ENCODE results near the gene GLCCI1.

Gene GLCCI1

DNA sequence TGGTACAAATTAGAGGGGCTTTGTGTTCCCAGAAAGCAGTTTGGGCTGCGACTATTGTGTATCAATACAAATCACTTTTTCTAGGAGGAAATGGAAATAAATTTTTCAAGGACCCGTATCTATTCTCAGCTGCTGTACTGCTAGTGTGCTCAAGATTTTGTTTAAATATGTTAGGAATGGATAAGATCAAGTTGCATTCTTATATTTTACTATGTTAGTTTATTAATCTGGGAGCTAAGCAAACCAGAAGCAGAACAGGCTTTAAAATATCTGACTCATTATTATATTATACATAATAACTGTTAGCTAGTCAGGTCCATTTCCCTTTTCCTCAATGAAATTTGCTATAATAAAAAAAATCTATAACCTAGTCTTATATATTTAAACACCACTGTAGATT, 11.1 kb upstream of the GLCCI1 start:
- Histone ChIP-seq H3K9me3 (ENCODE audit: severe bottlenecking) (no peaks in the 10 kb centered on the region), H3K27me3 (ENCODE audit: insufficient read depth, poor library complexity, severe bottlenecking) (no peaks in the 10 kb centered on the region), H3K4me3 (ENCODE audit: severe bottlenecking) (no peak overlapping the region), H3K4me1 (ENCODE audit: insufficient read depth, poor library complexity, severe bottlenecking) (peaks cover 17% of the 10 kb centered on the region), H3K27ac (ENCODE audit: poor library complexity, severe bottlenecking) (peak overlapping the region; percentile 73), H3K36me3 (ENCODE audit: low read depth) (no peaks in the 10 kb centered on the region)
- TF ChIP-seq, protein P1, sequence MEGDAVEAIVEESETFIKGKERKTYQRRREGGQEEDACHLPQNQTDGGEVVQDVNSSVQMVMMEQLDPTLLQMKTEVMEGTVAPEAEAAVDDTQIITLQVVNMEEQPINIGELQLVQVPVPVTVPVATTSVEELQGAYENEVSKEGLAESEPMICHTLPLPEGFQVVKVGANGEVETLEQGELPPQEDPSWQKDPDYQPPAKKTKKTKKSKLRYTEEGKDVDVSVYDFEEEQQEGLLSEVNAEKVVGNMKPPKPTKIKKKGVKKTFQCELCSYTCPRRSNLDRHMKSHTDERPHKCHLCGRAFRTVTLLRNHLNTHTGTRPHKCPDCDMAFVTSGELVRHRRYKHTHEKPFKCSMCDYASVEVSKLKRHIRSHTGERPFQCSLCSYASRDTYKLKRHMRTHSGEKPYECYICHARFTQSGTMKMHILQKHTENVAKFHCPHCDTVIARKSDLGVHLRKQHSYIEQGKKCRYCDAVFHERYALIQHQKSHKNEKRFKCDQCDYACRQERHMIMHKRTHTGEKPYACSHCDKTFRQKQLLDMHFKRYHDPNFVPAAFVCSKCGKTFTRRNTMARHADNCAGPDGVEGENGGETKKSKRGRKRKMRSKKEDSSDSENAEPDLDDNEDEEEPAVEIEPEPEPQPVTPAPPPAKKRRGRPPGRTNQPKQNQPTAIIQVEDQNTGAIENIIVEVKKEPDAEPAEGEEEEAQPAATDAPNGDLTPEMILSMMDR (IDR thresholded peaks at IDR 0.05; ENCODE audit: poor library complexity, severe bottlenecking) = no peak
- ATAC-seq (ENCODE audit: low read depth) (no peak), DNase-seq (ENCODE audit: low spot score) (no peak)

GRCh38 chr7:7959979-7960670, 8.5 kb upstream of the GLCCI1 start:
- no peak overlapping the region for H3K27ac ChIP-seq (ENCODE audit: poor library complexity, severe bottlenecking)
- TF ChIP-seq, protein P1 (IDR thresholded peaks at IDR 0.05; ENCODE audit: poor library complexity, severe bottlenecking) = no peak
- H3K4me3 ChIP-seq (ENCODE audit: severe bottlenecking) = no peak overlapping the region
- peaks cover 17% of the 10 kb centered on the region for H3K4me1 ChIP-seq (ENCODE audit: insufficient read depth, poor library complexity, severe bottlenecking)
- ATAC-seq (ENCODE audit: low read depth) = no peak
- H3K36me3 ChIP-seq (ENCODE audit: low read depth) = no peaks in the 10 kb centered on the region
- no peaks in the 10 kb centered on the region for H3K27me3 ChIP-seq (ENCODE audit: insufficient read depth, poor library complexity, severe bottlenecking)
- DNase-seq (ENCODE audit: low spot score) = no peak
- no peaks in the 10 kb centered on the region for H3K9me3 ChIP-seq (ENCODE audit: severe bottlenecking)

GRCh38 chr7:7962851-7963250, 5.7 kb upstream of the GLCCI1 start:
- no peak overlapping the region for H3K27ac ChIP-seq (ENCODE audit: poor library complexity, severe bottlenecking)
- no peaks in the 10 kb centered on the region for H3K27me3 ChIP-seq (ENCODE audit: insufficient read depth, poor library complexity, severe bottlenecking)
- ATAC-seq (ENCODE audit: low read depth) = no peak
- H3K36me3 ChIP-seq (ENCODE audit: low read depth) = no peaks in the 10 kb centered on the region
- DNase-seq (ENCODE audit: low spot score) = no peak
- TF ChIP-seq, protein P1 (IDR thresholded peaks at IDR 0.05; ENCODE audit: poor library complexity, severe bottlenecking) = no peak
- H3K9me3 ChIP-seq (ENCODE audit: severe bottlenecking) = no peaks in the 10 kb centered on the region
- no peak overlapping the region for H3K4me3 ChIP-seq (ENCODE audit: severe bottlenecking)
- H3K4me1 ChIP-seq (ENCODE audit: insufficient read depth, poor library complexity, severe bottlenecking) = peaks cover 2% of the 10 kb centered on the region

DNA sequence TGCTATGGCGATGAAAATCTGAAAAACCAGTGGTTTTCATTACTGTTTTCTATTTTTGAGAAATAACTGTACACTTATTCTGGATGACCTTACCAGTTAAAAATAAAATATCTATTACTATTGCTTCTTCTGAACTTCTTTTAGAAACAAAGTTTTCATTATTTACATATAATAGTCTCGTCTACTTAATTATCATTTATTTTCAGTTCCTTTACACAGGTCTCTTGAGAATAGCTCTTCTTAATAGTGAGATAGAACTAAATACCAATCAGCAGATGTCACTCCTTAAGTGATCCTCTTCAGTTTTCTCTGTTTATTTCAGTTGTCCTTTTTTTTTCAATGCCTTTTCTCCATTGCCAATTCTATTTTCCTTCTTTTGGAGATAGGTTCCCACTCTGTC, 4.3 kb upstream of the GLCCI1 start:
- no peak for DNase-seq (ENCODE audit: low spot score)
- no peaks in the 10 kb centered on the region for H3K9me3 ChIP-seq (ENCODE audit: severe bottlenecking)
- no peak for ATAC-seq (ENCODE audit: low read depth)
- no peaks in the 10 kb centered on the region for H3K36me3 ChIP-seq (ENCODE audit: low read depth)
- H3K27me3 ChIP-seq (ENCODE audit: insufficient read depth, poor library complexity, severe bottlenecking) = no peaks in the 10 kb centered on the region
- H3K4me1 ChIP-seq (ENCODE audit: insufficient read depth, poor library complexity, severe bottlenecking) = peaks cover 4% of the 10 kb centered on the region
- H3K27ac ChIP-seq (ENCODE audit: poor library complexity, severe bottlenecking) = no peak overlapping the region
- H3K4me3 ChIP-seq (ENCODE audit: severe bottlenecking) = no peak overlapping the region
- TF ChIP-seq, protein P1 (IDR thresholded peaks at IDR 0.05; ENCODE audit: poor library complexity, severe bottlenecking) = no peak

DNA sequence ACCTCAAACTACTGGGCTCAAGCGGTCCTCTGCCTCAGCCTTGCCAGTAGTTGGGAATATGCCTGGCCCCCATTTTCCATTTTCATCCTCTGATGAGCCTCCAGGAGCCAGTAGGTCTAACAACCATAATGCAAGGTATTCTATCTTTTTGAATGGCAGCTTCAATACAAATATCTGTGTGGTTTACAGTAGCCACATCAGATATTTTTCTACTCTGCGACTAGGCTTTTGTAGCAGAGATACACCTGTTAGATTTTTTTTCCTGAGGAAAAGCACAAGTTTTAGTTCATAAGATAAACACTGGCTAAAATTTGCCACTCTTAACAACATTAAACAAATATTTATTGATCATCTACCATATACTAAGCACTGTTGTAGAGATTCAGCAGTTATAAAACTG, 3.9 kb upstream of the GLCCI1 start:
- TF ChIP-seq, protein P1 (IDR thresholded peaks at IDR 0.05; ENCODE audit: poor library complexity, severe bottlenecking) = no peak
- Histone ChIP-seq H3K4me1 (ENCODE audit: insufficient read depth, poor library complexity, severe bottlenecking) (peaks cover 4% of the 10 kb centered on the region), H3K4me3 (ENCODE audit: severe bottlenecking) (no peak overlapping the region), H3K36me3 (ENCODE audit: low read depth) (no peaks in the 10 kb centered on the region), H3K27me3 (ENCODE audit: insufficient read depth, poor library complexity, severe bottlenecking) (no peaks in the 10 kb centered on the region), H3K9me3 (ENCODE audit: severe bottlenecking) (no peaks in the 10 kb centered on the region), H3K27ac (ENCODE audit: poor library complexity, severe bottlenecking) (no peak overlapping the region)
- ATAC-seq (ENCODE audit: low read depth) (no peak), DNase-seq (ENCODE audit: low spot score) (no peak)
